ENCODE data around the gene SYF2.

DNA sequence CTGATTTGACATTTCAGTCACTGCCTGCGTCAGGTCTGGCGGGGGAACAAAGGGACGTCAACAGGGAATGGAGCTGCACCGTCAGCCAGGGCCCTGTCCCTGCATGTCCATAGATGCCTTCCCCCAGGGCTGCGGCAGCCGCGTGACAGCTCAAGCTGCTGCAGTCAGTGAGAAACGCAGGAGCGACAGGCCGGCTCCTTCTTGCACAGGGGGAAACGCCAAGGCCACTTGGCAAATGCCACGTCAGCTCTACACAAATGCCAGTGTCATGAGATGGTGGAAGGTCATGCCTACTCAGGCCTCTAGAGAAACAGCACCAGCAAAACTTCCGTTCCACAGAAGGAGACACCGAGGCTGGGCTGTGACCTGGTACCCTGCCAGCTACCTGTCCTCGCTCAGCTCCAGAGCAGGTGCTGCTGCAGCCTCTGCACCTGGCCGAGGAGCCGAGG lies 37.7 kb downstream of the SYF2 start:
- TF ChIP-seq CTCF (IDR thresholded peaks at IDR 0.05) (no peak), POLR2AphosphoS5 (IDR thresholded peaks at IDR 0.05; ENCODE audit: low read depth, low read length) (no peak), MXI1 (IDR thresholded peaks at IDR 0.05; ENCODE audit: low read depth, low read length) (no peak), IRF3 (IDR thresholded peaks at IDR 0.05; ENCODE audit: low read depth, low read length) (no peak), EP300 (IDR thresholded peaks at IDR 0.05; ENCODE audit: borderline replicate concordance in 1 of 2, low read depth in 1 of 2, low read length in 1 of 2) (no peak), ELF1 (IDR thresholded peaks at IDR 0.05) (no peak), YY1 (IDR thresholded peaks at IDR 0.05; ENCODE audit: low read depth) (no peak), REST (IDR thresholded peaks at IDR 0.05; ENCODE audit: low read depth, low read length) (no peak), EZH2phosphoT487 (IDR thresholded peaks at IDR 0.05; ENCODE audit: borderline replicate concordance, low read depth) (no peak), NRF1 (IDR thresholded peaks at IDR 0.05; ENCODE audit: low read depth, low read length) (no peak), TAF1 (IDR thresholded peaks at IDR 0.05; ENCODE audit: borderline replicate concordance, low read depth, low read length) (no peak), RXRA (IDR thresholded peaks at IDR 0.05; ENCODE audit: borderline replicate concordance, low read depth) (no peak), FOSL2 (IDR thresholded peaks at IDR 0.05; ENCODE audit: borderline replicate concordance, low read depth) (no peak), NFIC (IDR thresholded peaks at IDR 0.05; ENCODE audit: borderline replicate concordance) (no peak)
